Measurements from ENCODE around the gene DDAH1.

Gene DDAH1

DNA sequence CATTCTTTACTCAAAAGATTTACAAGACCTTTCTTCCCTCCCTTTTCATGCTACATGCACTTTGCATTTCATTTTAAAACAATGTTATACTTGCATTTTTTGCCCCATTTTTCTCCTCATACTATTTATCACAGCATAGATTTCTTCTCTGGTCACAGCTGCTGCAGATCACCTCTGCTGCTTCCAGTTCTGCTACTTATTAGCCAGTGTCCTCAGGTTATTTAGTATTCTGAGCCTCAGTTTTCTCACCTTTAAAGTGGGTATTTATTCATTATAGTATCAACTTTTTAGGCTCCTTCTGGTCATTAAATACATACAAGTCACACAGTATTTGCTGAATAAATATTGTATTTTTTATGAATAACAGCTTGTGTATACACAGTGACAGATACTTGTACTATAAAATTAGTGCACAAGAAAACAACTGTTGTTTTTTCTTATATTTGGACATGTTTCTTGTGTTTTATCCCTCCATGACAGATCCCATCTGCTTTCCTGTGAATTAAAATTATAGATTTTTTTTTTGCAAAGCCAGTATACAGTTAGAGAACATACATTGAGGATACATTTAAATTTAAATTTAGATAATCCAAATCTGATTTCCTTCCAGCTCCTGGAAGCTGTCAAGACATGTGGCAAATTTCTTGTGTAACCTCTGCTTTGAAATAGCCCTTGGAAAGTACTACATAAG is 103.2 kb downstream of the DDAH1 start:
- Histone ChIP-seq H3K4me1 (ENCODE audit: control insufficient read depth, insufficient read depth, low read length) (no peaks in the 10 kb centered on the region), H3K4me3 (ENCODE audit: insufficient read depth, low read depth, low read length) (no peak overlapping the region), H3K27me3 (ENCODE audit: control insufficient read depth, insufficient read depth, low read length, poor library complexity, severe bottlenecking) (no peaks in the 10 kb centered on the region), H3K36me3 (ENCODE audit: control insufficient read depth, insufficient read depth, low read length) (no peaks in the 10 kb centered on the region), H3K9me3 (ENCODE audit: control insufficient read depth, low read length) (no peaks in the 10 kb centered on the region), H3K27ac (ENCODE audit: insufficient read depth, low read depth, low read length, poor library complexity, severe bottlenecking) (no peak overlapping the region)

DNA sequence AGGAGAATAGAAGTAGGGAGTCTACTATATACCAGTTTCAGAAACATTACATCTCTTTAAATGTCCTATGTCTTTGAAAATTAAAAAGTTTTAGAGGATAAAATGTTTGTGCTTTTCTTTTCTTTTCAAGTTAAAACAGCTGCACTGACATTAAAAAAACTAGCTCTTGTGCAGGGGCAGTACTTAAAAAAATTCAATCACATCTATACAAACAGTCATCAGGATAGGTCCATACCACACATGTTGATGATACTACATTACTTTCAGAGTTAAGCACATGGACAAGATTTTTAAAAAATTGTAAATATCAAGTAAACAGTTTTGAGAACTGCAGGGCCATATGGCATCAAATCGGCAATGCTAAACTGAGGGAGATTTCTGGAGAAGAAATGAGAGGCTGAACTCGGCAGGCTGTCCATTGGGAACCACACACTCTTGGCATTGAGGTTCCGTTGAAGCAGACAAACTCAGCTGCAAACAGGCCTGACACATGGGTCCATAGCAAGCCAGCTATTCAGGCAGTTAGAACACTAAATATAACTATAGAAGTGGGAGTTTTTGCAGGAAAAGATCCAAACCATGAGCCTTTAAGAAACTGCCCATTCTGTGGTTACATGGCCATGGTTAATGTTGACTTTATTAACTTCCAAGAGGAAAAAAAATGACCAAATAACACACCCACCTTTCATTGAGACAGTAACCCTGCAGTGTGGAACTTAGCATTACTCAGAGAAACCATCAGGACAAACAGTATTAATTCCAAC is 104.0 kb downstream of the DDAH1 start:
- H3K36me3 ChIP-seq (ENCODE audit: control insufficient read depth, insufficient read depth, low read length) = no peaks in the 10 kb centered on the region
- no peak overlapping the region for H3K27ac ChIP-seq (ENCODE audit: insufficient read depth, low read depth, low read length, poor library complexity, severe bottlenecking)
- 90 to 91% methylated on average over 3 of the region's 3 CpGs for WGBS, 2 experiments
- no peaks in the 10 kb centered on the region for H3K9me3 ChIP-seq (ENCODE audit: control insufficient read depth, low read length)
- peaks cover 4% of the 10 kb centered on the region for H3K4me1 ChIP-seq (ENCODE audit: control insufficient read depth, insufficient read depth, low read length)
- H3K27me3 ChIP-seq (ENCODE audit: control insufficient read depth, insufficient read depth, low read length, poor library complexity, severe bottlenecking) = no peaks in the 10 kb centered on the region
- no peak overlapping the region for H3K4me3 ChIP-seq (ENCODE audit: insufficient read depth, low read depth, low read length)

DNA sequence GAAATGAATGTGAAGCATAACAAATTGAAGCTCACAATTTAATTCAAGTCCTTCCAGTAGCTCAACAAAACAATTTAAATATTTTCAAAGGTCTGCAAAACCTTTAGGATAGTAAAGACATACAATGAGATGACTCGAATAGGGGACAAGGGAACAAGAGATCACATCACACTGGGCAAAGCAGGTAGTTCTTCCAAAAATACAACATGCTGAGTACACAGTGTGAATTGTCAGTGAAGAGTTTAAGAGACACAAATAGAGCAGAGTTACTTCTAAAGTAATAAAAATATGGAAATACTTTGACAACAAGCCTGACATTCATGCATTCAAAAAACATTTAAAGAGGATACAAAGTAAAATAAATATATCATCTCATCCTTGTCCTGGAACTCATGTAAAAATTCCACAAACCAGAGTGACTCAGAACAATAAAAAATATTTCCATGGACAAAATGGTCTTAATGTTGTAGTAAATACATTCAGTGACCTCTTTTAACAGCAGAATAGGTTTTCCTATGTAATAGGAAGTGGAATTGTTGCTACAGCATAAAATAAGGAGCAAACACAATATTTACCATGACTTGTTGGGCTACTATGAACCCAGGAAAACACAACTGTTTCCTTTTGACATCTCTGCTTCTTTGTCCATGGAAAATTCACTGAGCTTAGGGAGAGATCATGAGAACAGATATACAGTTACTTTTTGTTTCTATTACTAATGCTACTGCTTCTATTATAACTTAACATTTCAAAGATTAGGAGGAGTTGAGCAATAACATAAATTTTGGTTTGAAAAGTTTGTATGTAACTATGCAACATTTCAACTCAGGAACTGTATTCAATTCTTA is 104.9 kb downstream of the DDAH1 start:
- H3K27ac ChIP-seq (ENCODE audit: insufficient read depth, low read depth, low read length, poor library complexity, severe bottlenecking) = no peak overlapping the region
- H3K9me3 ChIP-seq (ENCODE audit: control insufficient read depth, low read length) = no peaks in the 10 kb centered on the region
- H3K4me1 ChIP-seq (ENCODE audit: control insufficient read depth, insufficient read depth, low read length) = peaks cover 5% of the 10 kb centered on the region
- no peaks in the 10 kb centered on the region for H3K36me3 ChIP-seq (ENCODE audit: control insufficient read depth, insufficient read depth, low read length)
- H3K27me3 ChIP-seq (ENCODE audit: control insufficient read depth, insufficient read depth, low read length, poor library complexity, severe bottlenecking) = no peaks in the 10 kb centered on the region
- 88 to 100% methylated on average over 1 of the region's 1 CpG for WGBS, 2 experiments
- no peak overlapping the region for H3K4me3 ChIP-seq (ENCODE audit: insufficient read depth, low read depth, low read length)

DNA sequence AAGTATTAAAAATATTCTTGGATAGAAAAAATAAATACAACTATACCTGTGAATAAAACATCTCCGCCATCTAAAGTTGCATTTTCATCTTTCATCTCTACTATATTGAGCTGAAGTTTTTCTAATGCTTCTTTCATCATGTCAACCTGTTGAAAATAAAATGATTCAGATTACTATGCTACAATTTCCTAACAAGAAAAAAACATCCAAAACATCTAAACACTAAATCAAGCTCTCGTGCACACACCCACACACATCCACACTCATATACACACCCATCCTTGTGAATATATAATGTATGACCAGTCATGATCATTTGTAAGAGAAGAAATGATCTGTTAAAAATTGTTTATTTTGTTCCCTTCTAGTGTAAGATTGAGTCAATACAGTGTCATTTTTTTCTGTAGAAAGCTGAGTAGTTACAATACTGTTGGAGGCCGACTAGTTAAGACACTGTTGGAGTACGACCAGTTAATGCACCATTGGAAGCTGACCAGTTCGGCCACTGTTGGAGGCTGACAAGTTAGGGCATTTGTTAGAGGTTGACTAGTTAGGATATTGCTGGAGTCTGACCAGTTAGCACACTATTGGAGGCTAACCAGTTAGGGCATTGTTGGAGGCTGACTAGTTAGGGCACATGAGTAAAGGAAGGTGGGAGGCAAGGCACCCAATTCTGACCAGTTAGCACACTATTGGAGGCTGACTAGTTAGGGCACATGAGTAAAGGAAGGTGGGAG is 106.1 kb downstream of the DDAH1 start:
- Histone ChIP-seq H3K27ac (ENCODE audit: insufficient read depth, low read depth, low read length, poor library complexity, severe bottlenecking) (no peak overlapping the region), H3K4me3 (ENCODE audit: insufficient read depth, low read depth, low read length) (no peak overlapping the region), H3K9me3 (ENCODE audit: control insufficient read depth, low read length) (no peaks in the 10 kb centered on the region), H3K36me3 (ENCODE audit: control insufficient read depth, insufficient read depth, low read length) (no peaks in the 10 kb centered on the region), H3K4me1 (ENCODE audit: control insufficient read depth, insufficient read depth, low read length) (peaks cover 5% of the 10 kb centered on the region), H3K27me3 (ENCODE audit: control insufficient read depth, insufficient read depth, low read length, poor library complexity, severe bottlenecking) (no peaks in the 10 kb centered on the region)
- WGBS, 2 experiments = 94 to 96% methylated on average over 3 to 5 of the region's 5 CpGs

DNA sequence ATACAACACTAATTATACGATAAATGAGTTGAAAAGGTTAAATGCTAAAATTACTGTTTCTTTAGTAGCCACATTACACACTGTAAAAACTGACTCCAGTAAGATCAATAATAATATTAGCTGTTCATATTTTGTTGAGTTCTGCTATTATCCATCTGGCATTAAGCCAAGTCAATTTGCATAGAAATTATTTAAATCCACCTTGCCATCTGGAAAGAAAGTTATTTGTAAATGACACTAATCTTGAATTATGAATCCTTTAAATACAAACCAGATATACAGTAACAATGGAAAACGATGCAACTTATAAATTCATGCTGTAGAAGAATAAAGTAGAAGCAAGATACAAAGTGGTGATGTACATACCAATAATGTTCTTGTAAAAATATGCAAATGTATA is 107.1 kb downstream of the DDAH1 start:
- H3K9me3 ChIP-seq (ENCODE audit: control insufficient read depth, low read length) = no peaks in the 10 kb centered on the region
- H3K27ac ChIP-seq (ENCODE audit: insufficient read depth, low read depth, low read length, poor library complexity, severe bottlenecking) = no peak overlapping the region
- H3K4me3 ChIP-seq (ENCODE audit: insufficient read depth, low read depth, low read length) = no peak overlapping the region
- H3K4me1 ChIP-seq (ENCODE audit: control insufficient read depth, insufficient read depth, low read length) = peaks cover 5% of the 10 kb centered on the region
- H3K36me3 ChIP-seq (ENCODE audit: control insufficient read depth, insufficient read depth, low read length) = no peaks in the 10 kb centered on the region
- H3K27me3 ChIP-seq (ENCODE audit: control insufficient read depth, insufficient read depth, low read length, poor library complexity, severe bottlenecking) = no peaks in the 10 kb centered on the region
- no CpG with 5 or more reads among the region's 2 CpGs for WGBS, 2 experiments

DNA sequence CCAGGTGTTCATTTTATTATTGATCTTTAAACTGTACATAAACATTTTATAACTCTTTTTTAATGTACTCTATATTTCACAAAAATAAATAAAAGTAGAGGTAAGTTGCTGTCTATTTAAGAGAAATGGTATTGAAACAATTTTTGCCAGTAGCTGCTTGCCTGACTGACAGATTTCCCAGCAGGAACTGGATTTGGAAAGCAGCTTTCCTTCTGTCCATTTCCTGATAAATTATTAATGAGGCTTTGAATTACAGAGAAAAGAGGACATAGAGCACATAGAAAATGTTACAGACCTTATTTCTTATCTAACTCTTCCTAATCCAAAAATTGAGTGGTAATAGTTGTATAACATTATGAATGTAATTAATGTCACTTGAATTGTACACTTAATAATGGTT is 108.8 kb downstream of the DDAH1 start:
- H3K4me1 ChIP-seq (ENCODE audit: control insufficient read depth, insufficient read depth, low read length) = peaks cover 5% of the 10 kb centered on the region
- H3K4me3 ChIP-seq (ENCODE audit: insufficient read depth, low read depth, low read length) = no peak overlapping the region
- no peaks in the 10 kb centered on the region for H3K27me3 ChIP-seq (ENCODE audit: control insufficient read depth, insufficient read depth, low read length, poor library complexity, severe bottlenecking)
- no peaks in the 10 kb centered on the region for H3K36me3 ChIP-seq (ENCODE audit: control insufficient read depth, insufficient read depth, low read length)
- no peaks in the 10 kb centered on the region for H3K9me3 ChIP-seq (ENCODE audit: control insufficient read depth, low read length)
- H3K27ac ChIP-seq (ENCODE audit: insufficient read depth, low read depth, low read length, poor library complexity, severe bottlenecking) = no peak overlapping the region

DNA sequence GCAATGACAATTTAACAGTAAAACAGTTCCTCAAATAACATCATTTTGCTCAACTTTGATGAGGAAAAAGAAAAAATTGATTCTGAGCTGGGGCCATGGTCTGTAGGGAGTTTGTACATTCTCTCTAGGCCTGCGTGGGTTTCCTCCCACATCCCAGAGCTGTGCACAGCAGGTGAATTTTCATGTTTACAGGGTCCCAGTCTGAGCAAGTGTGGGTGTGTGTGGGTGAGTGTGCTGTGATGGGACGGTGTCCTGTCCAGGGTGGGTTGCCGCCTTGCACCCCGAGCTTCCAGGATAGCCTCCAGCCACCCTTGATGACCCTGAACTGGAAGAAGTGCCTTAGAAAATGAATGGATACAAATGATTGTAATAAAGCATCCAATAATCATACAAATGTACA is 112.9 kb downstream of the DDAH1 start:
- peaks cover 5% of the 10 kb centered on the region for H3K4me1 ChIP-seq (ENCODE audit: control insufficient read depth, insufficient read depth, low read length)
- no peaks in the 10 kb centered on the region for H3K36me3 ChIP-seq (ENCODE audit: control insufficient read depth, insufficient read depth, low read length)
- H3K27me3 ChIP-seq (ENCODE audit: control insufficient read depth, insufficient read depth, low read length, poor library complexity, severe bottlenecking) = no peaks in the 10 kb centered on the region
- H3K4me3 ChIP-seq (ENCODE audit: insufficient read depth, low read depth, low read length) = no peak overlapping the region
- no peaks in the 10 kb centered on the region for H3K9me3 ChIP-seq (ENCODE audit: control insufficient read depth, low read length)
- whole genome bisulfite sequencing, 2 experiments = 83 to 97% methylated on average over 4 of the region's 4 CpGs
- H3K27ac ChIP-seq (ENCODE audit: insufficient read depth, low read depth, low read length, poor library complexity, severe bottlenecking) = no peak overlapping the region

DNA sequence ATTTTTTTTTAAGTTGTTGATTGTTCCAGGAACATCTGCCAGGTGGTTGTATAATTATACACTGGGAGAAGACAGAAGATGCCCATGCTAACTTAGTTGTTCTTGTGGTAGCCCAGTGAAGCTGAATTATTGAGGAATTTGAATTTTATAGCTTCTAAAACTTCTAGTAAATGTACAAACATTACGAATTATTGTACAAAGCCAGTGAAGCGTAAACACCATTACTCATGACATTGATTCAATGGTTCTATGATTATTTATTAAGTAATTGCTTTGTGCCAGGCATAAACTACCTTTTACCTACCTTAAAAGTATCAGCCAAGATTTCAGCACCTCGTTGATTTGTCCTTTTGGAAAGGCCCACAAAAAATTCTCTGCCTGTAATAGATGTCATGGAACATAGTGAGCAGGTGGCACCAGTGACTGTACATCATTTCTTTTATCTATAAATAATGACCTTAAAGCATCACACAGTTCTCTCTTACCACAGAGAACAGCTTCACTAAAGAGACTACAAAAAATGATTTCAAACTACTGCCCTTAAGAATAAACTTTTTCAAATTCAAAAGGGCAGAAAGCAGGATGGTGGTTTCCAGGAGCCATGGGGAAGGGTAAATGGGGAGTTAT is 113.6 kb downstream of the DDAH1 start:
- H3K9me3 ChIP-seq (ENCODE audit: control insufficient read depth, low read length) = no peaks in the 10 kb centered on the region
- H3K27ac ChIP-seq (ENCODE audit: insufficient read depth, low read depth, low read length, poor library complexity, severe bottlenecking) = no peak overlapping the region
- peaks cover 4% of the 10 kb centered on the region for H3K4me1 ChIP-seq (ENCODE audit: control insufficient read depth, insufficient read depth, low read length)
- 86 to 92% methylated on average over 1 of the region's 3 CpGs for WGBS, 2 experiments
- H3K36me3 ChIP-seq (ENCODE audit: control insufficient read depth, insufficient read depth, low read length) = no peaks in the 10 kb centered on the region
- H3K4me3 ChIP-seq (ENCODE audit: insufficient read depth, low read depth, low read length) = no peak overlapping the region
- no peaks in the 10 kb centered on the region for H3K27me3 ChIP-seq (ENCODE audit: control insufficient read depth, insufficient read depth, low read length, poor library complexity, severe bottlenecking)

GRCh38 chr1:85349224-85349623 is 115.7 kb downstream of the DDAH1 start:
- Histone ChIP-seq H3K27me3 (ENCODE audit: control insufficient read depth, insufficient read depth, low read length, poor library complexity, severe bottlenecking) (no peaks in the 10 kb centered on the region), H3K36me3 (ENCODE audit: control insufficient read depth, insufficient read depth, low read length) (no peaks in the 10 kb centered on the region), H3K4me1 (ENCODE audit: control insufficient read depth, insufficient read depth, low read length) (no peaks in the 10 kb centered on the region), H3K4me3 (ENCODE audit: insufficient read depth, low read depth, low read length) (no peak overlapping the region), H3K27ac (ENCODE audit: insufficient read depth, low read depth, low read length, poor library complexity, severe bottlenecking) (no peak overlapping the region), H3K9me3 (ENCODE audit: control insufficient read depth, low read length) (no peaks in the 10 kb centered on the region)
- 92 to 99% methylated on average over 3 of the region's 3 CpGs for WGBS, 2 experiments

All from ectodermal cell (in vitro differentiated cells).